HG03045 (cell line): ENCODE measurements around the gene SLC5A11.
"Not testable (repeated sequence)": the region's sequence is repeated elsewhere in the genome, so short reads cannot be mapped to it uniquely, and the experiment has no call there.

Source experiments
- ATAC-seq: cut with Tn5 transposase; IDR thresholded peaks from one replicate; pipeline ENCODE4 v1.9.1; 2021; ENCODE audit warnings: mild to moderate bottlenecking, moderate library complexity; ENCODE audit not compliant: unreplicated experiment

The SLC5A11 gene

GRCh38 chr16:24845726-24846547 lies at the start of gene SLC5A11:
Gene SLC5A11 (plus strand): TSS chr16:24845963. CDS start chr16:24858644, 12,681 bp downstream.
- ATAC-seq: no peak

DNA sequence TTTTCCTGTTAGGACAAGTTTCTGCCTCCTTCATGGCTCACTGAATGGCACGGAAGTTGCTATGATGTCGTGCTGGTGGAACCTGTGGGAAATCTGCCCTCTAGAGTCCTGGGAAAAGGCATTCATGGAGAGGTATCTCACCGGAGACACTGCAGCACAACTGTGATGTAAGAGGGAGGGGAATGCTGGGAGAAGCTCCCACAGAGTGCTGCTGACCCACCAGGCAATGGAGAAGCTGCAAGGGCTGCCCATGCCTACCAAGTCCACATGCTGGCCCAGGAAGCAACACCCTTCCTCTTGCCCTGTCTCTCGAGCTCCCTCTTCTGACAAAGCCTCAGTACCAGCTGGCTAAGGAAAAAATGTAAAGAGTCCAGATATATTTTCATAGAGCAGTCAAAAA lies 45.2 kb upstream of the SLC5A11 start:
- ATAC-seq: no peak

DNA sequence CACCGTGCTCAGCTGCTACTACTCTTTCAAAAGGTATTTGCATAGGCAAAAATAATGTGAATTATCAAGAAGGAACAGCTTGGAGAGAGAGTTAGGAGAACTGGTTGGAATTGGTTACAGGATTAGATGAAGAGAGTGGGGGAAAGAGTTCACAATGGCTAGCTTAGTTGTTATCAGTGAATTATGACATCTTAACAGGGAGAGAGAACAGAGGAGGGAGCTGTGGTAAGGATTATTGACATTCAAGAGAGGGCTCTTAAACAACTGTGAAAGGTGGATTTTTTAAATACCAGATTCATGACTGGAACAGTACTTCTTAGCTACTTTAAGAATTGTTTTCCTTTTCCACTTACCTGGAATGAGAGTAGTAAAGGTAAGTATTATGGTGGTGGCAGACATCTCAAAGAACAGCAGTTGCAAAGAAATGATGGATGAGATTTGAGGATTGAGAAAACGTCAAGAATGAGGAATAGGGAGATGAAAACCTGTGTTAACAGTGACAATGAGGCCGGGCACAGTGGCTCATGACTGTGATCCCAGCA lies 43.9 kb upstream of the SLC5A11 start:
- no peak for ATAC-seq

- no peak for ATAC-seq
Measured at GRCh38 chr16:24805484-24805883, 40.3 kb upstream of the SLC5A11 start.

GRCh38 chr16:24807301-24807700 lies 38.5 kb upstream of the SLC5A11 start:
- ATAC-seq: no peak

GRCh38 chr16:24810951-24811843 lies 34.6 kb upstream of the SLC5A11 start:
- ATAC-seq: no peak

DNA sequence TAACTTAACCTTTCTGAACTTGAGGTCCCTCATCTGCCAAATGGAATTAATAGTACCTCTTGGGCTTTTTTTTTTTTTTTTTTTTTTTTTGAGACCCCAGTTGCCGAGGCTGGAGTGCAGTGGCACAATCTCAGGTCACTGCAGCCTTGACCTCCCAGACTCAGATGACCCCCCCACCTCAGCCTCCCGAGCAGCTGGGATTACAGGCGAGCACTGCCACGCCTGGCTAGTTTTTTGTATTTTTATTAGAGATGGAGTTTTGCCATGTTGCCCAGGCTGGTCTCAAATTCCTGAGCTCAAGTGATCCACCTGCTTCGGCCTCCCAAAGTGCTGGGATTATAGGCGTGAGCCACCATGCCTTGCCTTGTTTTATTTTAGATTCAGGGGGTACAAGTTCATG lies 33.0 kb upstream of the SLC5A11 start:
- ATAC-seq: not testable (repeated sequence)

- no peak for ATAC-seq
Measured at GRCh38 chr16:24815021-24815420, 30.7 kb upstream of the SLC5A11 start.

GRCh38 chr16:24816688-24817087 lies 29.1 kb upstream of the SLC5A11 start:
- ATAC-seq: no peak

GRCh38 chr16:24819462-24820040 lies 26.2 kb upstream of the SLC5A11 start:
- no peak for ATAC-seq

- ATAC-seq: no peak
Measured at GRCh38 chr16:24820522-24820921, 25.2 kb upstream of the SLC5A11 start.

DNA sequence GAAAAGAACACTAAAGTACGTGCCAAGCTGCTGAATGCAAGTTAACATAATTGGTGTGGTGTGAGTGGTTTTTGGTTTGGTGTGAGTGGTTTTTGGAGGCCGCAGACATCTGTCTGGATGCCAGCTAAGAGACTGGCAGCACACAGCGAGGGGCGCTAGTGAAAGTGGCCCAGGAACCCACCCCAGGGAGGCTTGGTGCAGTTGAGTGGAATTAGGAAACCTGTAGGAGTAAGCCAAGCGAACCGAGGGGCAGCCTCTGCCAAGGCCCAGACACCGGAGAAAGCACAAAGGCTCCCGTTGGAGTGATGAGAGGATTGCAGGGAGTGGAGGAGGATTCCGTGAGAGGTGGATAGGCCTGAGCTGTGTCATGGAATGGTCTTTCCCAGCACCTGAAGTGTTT lies 24.6 kb upstream of the SLC5A11 start:
- ATAC-seq: no peak

DNA sequence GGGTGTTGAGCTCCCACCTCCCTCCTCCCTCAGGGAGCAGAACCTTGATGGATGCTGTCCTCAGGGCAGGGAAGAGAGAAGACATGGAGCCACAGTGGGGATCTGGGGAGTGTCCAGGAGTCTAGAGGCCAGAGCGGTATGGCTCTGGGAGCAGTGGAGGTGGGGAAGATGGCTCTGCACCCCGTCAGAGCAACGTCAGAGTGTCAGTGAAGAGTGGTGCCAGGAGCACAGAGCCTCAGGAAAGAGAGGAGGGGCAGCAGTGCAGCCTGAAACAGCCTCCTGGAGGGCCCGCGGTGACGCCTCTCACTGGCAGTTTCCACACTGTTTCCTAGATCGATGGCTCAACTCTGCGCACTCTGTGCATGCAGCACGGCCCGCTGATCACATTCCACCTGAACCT lies 23.2 kb upstream of the SLC5A11 start:
- ATAC-seq: no peak

GRCh38 chr16:24822974-24823373 lies 22.8 kb upstream of the SLC5A11 start:
- no peak for ATAC-seq

- ATAC-seq: no peak
Measured at GRCh38 chr16:24825696-24826095, 20.1 kb upstream of the SLC5A11 start.

DNA sequence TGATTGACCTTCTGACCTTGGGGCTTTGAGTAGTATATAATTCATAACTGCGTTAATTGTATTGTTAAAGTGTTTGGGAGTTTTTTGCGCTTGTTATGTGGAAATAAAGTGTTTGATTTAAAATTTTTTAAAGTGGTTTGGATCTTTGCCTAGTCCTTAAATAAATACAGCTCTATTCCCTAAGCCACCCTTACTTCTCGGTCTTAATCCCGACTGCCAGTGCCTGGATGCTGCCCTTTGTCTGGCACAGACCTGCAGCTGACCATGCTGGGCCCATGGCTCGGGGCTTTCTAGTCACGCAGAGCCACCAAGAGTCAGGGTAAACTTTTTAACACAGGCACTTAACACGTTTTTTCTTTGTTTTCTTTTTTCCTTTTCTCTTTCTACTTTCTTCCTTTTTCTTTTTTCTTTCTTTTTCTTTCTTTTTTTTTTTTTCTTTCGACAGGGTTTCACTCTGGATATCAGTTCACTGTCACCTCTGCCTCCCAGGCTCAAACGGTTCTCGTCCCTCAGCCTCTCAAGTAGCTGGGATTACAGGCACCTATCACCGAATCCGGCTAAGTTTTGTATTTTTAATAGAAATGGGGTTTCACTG lies 19.6 kb upstream of the SLC5A11 start:
- no peak for ATAC-seq

- ATAC-seq: no peak
Measured at GRCh38 chr16:24826817-24827566, 18.8 kb upstream of the SLC5A11 start.

- ATAC-seq: no peak
Measured at GRCh38 chr16:24829153-24829552, 16.6 kb upstream of the SLC5A11 start.

DNA sequence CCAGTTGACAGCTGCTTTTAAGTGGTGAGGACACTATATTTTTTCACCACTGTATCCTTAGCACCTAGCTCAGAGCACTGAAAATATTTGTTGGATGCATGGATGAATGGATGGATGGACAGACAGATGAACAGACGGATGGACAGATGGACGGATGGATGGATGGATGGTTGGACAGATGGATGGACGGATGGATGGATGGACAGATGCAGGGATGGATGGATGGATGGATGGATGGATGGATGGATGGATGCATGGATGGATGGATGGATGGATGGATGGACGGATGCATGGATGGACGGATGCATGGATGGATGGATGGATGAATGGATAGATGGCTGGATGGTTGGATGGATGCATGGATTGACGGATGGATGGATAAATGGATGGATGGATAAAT lies 12.4 kb upstream of the SLC5A11 start:
- ATAC-seq: no peak
